ENCODE measurements around the gene MIGA1.

MIGA1 gene

GRCh38 chr1:77925956-77926355 is 146.5 kb downstream of the MIGA1 start:
- DNase-seq = no peak

GRCh38 chr1:77926561-77927357 is 147.3 kb downstream of the MIGA1 start:
- DNase-seq = no peak

GRCh38 chr1:77927414-77927813 is 148.0 kb downstream of the MIGA1 start:
- no peak for DNase-seq

All from hippocampal formation (tissue), 2 donors.